H7 (cell line): ENCODE results near the gene PRPF19. TPM values are rescaled to one million over a fixed set of nuclear protein-coding genes. Genes with fewer than 3 reads are reported as not detected.

Source experiments
- DNase-seq: peaks from one replicate; pipeline ENCODE4 v3.0.0; 2012
- H3K27me3 ChIP-seq: 2 replicates; pipeline ENCODE4 v1.6.0; 2011; ENCODE audit warnings: mild to moderate bottlenecking, low read length; ENCODE audit not compliant: control insufficient read depth, insufficient read depth
- H3K36me3 ChIP-seq: replicated peaks from 2 replicates; pipeline ENCODE4 v1.5.1; 2011; ENCODE audit warnings: low read length; ENCODE audit not compliant: control insufficient read depth, insufficient read depth
- H3K4me3 ChIP-seq: 2 replicates; pipeline ENCODE4 v1.5.1; 2011; ENCODE audit warnings: low read depth, mild to moderate bottlenecking, control low read depth, low read length, moderate library complexity; ENCODE audit not compliant: insufficient read depth
- total RNA-seq: library from RNA; depleted of rRNA; stranded (reverse); fragments of >200 nt; shearing (Covaris generic); gene quantifications from 2 replicates; pipeline ENCODE4 v1.2.3, GENCODE V29; 2014

The PRPF19 gene
- total RNA-seq, 1 experiment from 2014 or later: 123 TPM

- no peak overlapping the region for H3K4me3 ChIP-seq
- peaks cover 8% of the 10 kb centered on the region for H3K36me3 ChIP-seq
- peaks cover 7% of the 10 kb centered on the region for H3K27me3 ChIP-seq
- DNase-seq: peak; percentile 46
Observed at GRCh38 chr11:60923326-60923725, 16.9 kb upstream of the PRPF19 start.

GRCh38 chr11:60922906-60923305 lies 16.5 kb upstream of the PRPF19 start:
- Histone ChIP-seq H3K4me3 (no peak overlapping the region), H3K36me3 (peaks cover 8% of the 10 kb centered on the region), H3K27me3 (peaks cover 7% of the 10 kb centered on the region)
- DNase-seq: no peak

- no peak overlapping the region for H3K4me3 ChIP-seq
- peaks cover 8% of the 10 kb centered on the region for H3K36me3 ChIP-seq
- peaks cover 7% of the 10 kb centered on the region for H3K27me3 ChIP-seq
- DNase-seq: no peak
Observed at GRCh38 chr11:60921777-60922335, 15.5 kb upstream of the PRPF19 start.

GRCh38 chr11:60921259-60921658 lies 14.9 kb upstream of the PRPF19 start:
- Histone ChIP-seq H3K4me3 (no peak overlapping the region), H3K36me3 (peaks cover 8% of the 10 kb centered on the region), H3K27me3 (peaks cover 7% of the 10 kb centered on the region)
- no peak for DNase-seq

- H3K27me3 ChIP-seq: peaks cover 3% of the 10 kb centered on the region
- no peak for DNase-seq
- H3K4me3 ChIP-seq: no peak overlapping the region
- H3K36me3 ChIP-seq: peaks cover 8% of the 10 kb centered on the region
Observed at GRCh38 chr11:60919956-60920355, 13.6 kb upstream of the PRPF19 start.

GRCh38 chr11:60919320-60919719 lies 12.9 kb upstream of the PRPF19 start:
- H3K4me3 ChIP-seq: no peak overlapping the region
- DNase-seq: no peak
- peaks cover 2% of the 10 kb centered on the region; the same call in 1 of the 2 replicates for H3K27me3 ChIP-seq
- H3K36me3 ChIP-seq: peaks cover 8% of the 10 kb centered on the region

- Histone ChIP-seq H3K36me3 (peaks cover 8% of the 10 kb centered on the region), H3K4me3 (no peak overlapping the region), H3K27me3 (peaks cover 2% of the 10 kb centered on the region; the same call in 1 of the 2 replicates)
- DNase-seq: no peak
Observed at GRCh38 chr11:60918939-60919265, 12.5 kb upstream of the PRPF19 start.

GRCh38 chr11:60918251-60918938 lies 12.0 kb upstream of the PRPF19 start:
- DNase-seq: no peak
- no peak overlapping the region for H3K4me3 ChIP-seq
- no peaks in the 10 kb centered on the region; the same call in 1 of the 2 replicates for H3K27me3 ChIP-seq

GRCh38 chr11:60917267-60917666 lies 10.9 kb upstream of the PRPF19 start:
- no peak overlapping the region for H3K4me3 ChIP-seq
- H3K36me3 ChIP-seq: peaks cover 8% of the 10 kb centered on the region
- DNase-seq: no peak
- no peaks in the 10 kb centered on the region for H3K27me3 ChIP-seq

More at GRCh38 chr11:60918251-60918938, 12.0 kb upstream of the PRPF19 start:
- peaks cover 8% of the 10 kb centered on the region for H3K36me3 ChIP-seq

GRCh38 chr11:60916669-60917206 lies 10.4 kb upstream of the PRPF19 start:
- no peaks in the 10 kb centered on the region for H3K27me3 ChIP-seq
- H3K4me3 ChIP-seq: no peak overlapping the region
- no peak for DNase-seq
- peaks cover 8% of the 10 kb centered on the region for H3K36me3 ChIP-seq

- Histone ChIP-seq H3K27me3 (peaks cover under 1% of the 10 kb centered on the region; the same call in 1 of the 2 replicates), H3K4me3 (peak overlapping the region; percentile 59), H3K36me3 (peaks cover 4% of the 10 kb centered on the region)
- DNase-seq: peak; percentile 85
Observed at GRCh38 chr11:60915248-60915914, 9.0 kb upstream of the PRPF19 start.

- Histone ChIP-seq H3K4me3 (peak overlapping the region; percentile 59), H3K27me3 (peaks cover 1% of the 10 kb centered on the region; the same call in 1 of the 2 replicates), H3K36me3 (peaks cover 2% of the 10 kb centered on the region)
- no peak for DNase-seq
Observed at GRCh38 chr11:60914633-60915247, 8.4 kb upstream of the PRPF19 start.

GRCh38 chr11:60913793-60914632 lies 7.6 kb upstream of the PRPF19 start, which contains the start of gene TMEM109:
Gene TMEM109 (plus strand): TSS chr11:60914158. CDS start chr11:60919694, 5,536 bp downstream.
- Histone ChIP-seq H3K4me3 (peak within 1 kb of the TSS; percentile 59), H3K27me3 (peaks cover 1% of the 10 kb centered on the region; the same call in 1 of the 2 replicates)

More at GRCh38 chr11:60913793-60914632, 7.6 kb upstream of the PRPF19 start, which contains the start of gene TMEM109:
- no peaks in the 10 kb centered on the region for H3K36me3 ChIP-seq
- peak; percentile 96 for DNase-seq
